ENCODE measurements around the gene PAPLN. TPM values are rescaled to one million over a fixed set of nuclear protein-coding genes. Genes with fewer than 3 reads are reported as not detected.

PAPLN gene
- total RNA-seq, 4 donors from 2014 or later, result 13.4 to 47.7 (median 28.2) TPM

DNA sequence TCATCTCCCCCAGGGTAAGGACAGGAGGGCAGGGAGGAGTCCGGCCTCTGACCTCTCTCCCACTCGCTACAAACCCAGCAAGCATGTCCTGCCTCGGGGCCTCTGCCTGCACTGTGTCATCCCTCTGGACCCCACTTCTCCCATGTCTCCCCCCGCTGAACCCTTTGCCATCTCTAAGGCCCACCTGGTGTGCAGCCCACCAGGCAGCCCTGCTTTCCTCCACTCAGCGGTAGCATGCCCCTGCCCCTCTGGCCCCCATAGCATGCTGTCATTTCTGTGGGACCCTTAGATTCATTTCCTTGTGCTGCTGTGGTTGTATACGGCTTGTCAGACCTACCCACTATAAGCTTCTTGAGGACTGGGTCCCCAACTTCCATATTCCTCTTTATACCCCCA lies 17.7 kb downstream of the PAPLN start:
- TF ChIP-seq POLR2AphosphoS5 (IDR thresholded peaks at IDR 0.05) (no peak), EP300 (IDR thresholded peaks at IDR 0.05) (no peak), POLR2A (IDR thresholded peaks at IDR 0.05) (no peak)
- TF ChIP-seq, protein P1, sequence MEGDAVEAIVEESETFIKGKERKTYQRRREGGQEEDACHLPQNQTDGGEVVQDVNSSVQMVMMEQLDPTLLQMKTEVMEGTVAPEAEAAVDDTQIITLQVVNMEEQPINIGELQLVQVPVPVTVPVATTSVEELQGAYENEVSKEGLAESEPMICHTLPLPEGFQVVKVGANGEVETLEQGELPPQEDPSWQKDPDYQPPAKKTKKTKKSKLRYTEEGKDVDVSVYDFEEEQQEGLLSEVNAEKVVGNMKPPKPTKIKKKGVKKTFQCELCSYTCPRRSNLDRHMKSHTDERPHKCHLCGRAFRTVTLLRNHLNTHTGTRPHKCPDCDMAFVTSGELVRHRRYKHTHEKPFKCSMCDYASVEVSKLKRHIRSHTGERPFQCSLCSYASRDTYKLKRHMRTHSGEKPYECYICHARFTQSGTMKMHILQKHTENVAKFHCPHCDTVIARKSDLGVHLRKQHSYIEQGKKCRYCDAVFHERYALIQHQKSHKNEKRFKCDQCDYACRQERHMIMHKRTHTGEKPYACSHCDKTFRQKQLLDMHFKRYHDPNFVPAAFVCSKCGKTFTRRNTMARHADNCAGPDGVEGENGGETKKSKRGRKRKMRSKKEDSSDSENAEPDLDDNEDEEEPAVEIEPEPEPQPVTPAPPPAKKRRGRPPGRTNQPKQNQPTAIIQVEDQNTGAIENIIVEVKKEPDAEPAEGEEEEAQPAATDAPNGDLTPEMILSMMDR (IDR thresholded peaks at IDR 0.05), result no peak
- Histone ChIP-seq H3K4me3 (no peak overlapping the region), H3K4me1 (no peaks in the 10 kb centered on the region), H3K27me3 (no peaks in the 10 kb centered on the region), H3K36me3 (peaks cover 0 to 69% of the 10 kb centered on the region in 2 donors), H3K9me3 (no peaks in the 10 kb centered on the region), H3K27ac (no peak overlapping the region)
- WGBS, 2 donors (ENCODE audit: low coverage in 1 of 2), result 80 to 95% methylated on average over 1 to 6 of the region's 6 CpGs
- no peak for ATAC-seq

DNA sequence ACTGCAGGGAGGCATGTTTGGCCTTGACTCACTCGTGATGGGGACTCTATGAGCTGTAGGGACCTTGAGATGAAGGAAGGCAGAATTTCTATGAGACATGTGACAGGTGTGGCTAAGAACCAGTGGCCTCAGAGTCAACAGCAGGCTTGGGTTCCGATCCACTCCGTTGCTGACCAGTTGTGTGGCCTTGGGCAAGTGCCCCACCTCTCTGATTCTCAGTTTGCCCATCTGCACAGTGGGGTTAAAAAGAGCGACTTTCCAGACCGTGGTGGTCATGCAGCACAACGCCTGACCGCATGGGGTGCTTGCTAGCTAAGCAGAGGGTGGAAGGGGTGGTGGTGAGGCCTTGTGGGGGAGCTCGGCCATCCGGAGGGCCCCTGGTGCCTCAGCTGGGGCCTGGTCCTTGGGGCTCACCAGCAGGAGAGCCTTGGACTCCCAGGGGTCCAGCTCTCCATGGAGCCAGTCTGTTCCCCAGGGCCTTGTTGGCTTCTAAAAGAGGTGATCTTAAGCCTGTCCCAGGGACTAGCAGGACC lies 18.5 kb downstream of the PAPLN start:
- Histone ChIP-seq H3K4me1 (no peaks in the 10 kb centered on the region), H3K9me3 (no peaks in the 10 kb centered on the region), H3K36me3 (peaks cover 0 to 67% of the 10 kb centered on the region in 2 donors), H3K27ac (no peak overlapping the region), H3K4me3 (no peak overlapping the region), H3K27me3 (no peaks in the 10 kb centered on the region)
- ATAC-seq, result no peak
- 77 to 96% methylated on average over 5 of the region's 9 CpGs for WGBS, 2 donors (ENCODE audit: low coverage in 1 of 2)
- no peak for TF ChIP-seq EP300 (IDR thresholded peaks at IDR 0.05)
- no peak for TF ChIP-seq POLR2AphosphoS5 (IDR thresholded peaks at IDR 0.05)
- no peak for TF ChIP-seq POLR2A (IDR thresholded peaks at IDR 0.05)
- TF ChIP-seq, protein P1 (IDR thresholded peaks at IDR 0.05), result no peak

DNA sequence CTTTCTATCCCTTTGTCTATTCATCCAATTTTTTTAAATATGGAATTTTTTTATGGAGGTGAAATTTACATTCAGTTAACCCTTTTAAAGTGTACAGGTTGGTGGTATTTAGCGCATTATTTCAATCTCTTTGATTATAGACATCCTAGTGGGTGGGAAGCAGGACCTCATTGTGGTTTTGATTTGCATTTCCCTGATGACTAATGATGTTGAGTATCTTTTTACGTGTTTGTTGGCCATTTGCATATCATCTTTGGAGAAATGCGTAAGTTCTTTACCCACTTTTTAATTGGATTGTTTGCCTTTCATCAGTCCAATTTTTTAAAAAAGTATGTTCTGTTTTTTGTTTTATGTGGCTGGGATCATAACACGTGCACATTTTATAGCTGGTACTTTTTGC lies 20.8 kb downstream of the PAPLN start:
- TF ChIP-seq EP300 (IDR thresholded peaks at IDR 0.05), result no peak
- TF ChIP-seq, protein P1 (IDR thresholded peaks at IDR 0.05), result no peak
- no peak for TF ChIP-seq POLR2AphosphoS5 (IDR thresholded peaks at IDR 0.05)
- TF ChIP-seq POLR2A (IDR thresholded peaks at IDR 0.05), result no peak
- H3K36me3 ChIP-seq, result peaks cover 0 to 64% of the 10 kb centered on the region in 2 donors
- H3K27me3 ChIP-seq, result no peaks in the 10 kb centered on the region
- no peak for ATAC-seq
- no peak overlapping the region for H3K27ac ChIP-seq
- 77 to 95% methylated on average over 4 of the region's 4 CpGs for WGBS, 2 donors (ENCODE audit: low coverage in 1 of 2)
- H3K4me1 ChIP-seq, result no peaks in the 10 kb centered on the region
- no peak overlapping the region for H3K4me3 ChIP-seq
- no peaks in the 10 kb centered on the region for H3K9me3 ChIP-seq

DNA sequence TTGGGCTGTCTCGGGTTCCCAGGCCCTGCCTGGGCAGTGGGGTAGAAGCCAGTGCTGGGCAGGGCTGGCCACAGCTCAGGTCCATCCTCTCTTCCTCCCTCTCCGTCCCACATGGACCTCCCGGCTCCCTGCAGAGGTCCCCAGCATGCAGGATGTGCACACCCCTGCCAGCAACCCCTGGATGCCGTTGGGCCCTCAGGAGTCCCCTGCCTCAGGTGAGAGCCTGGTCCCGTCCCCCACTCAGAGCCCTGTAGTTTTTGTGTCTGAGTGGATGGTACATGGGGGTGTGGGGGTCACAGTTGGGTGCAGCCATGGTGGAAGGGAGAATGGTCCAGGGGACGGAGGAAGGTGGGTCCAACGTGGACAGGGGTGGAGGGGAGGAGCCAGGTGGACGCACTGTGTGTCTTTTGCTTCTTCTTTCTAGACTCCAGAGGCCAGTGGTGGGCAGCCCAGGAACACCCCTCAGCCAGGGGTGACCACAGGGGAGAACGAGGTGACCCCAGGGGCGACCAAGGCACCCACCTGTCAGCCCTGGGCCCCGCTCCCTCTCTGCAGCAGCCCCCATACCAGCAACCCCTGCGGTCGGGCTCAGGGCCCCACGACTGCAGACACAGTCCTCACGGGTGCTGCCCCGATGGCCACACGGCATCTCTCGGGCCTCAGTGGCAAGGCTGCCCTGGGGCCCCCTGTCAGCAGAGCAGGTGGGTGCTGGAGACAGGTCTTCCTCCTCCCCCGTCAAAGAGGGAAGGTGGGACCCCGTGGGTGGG lies 21.7 kb downstream of the PAPLN start:
- WGBS, 2 donors (ENCODE audit: low coverage in 1 of 2), result 80% methylated on average over 2 to 5 of the region's 20 CpGs
- Histone ChIP-seq H3K27me3 (no peaks in the 10 kb centered on the region), H3K4me1 (no peaks in the 10 kb centered on the region), H3K36me3 (peaks cover 0 to 65% of the 10 kb centered on the region in 2 donors), H3K9me3 (no peaks in the 10 kb centered on the region), H3K4me3 (no peak overlapping the region), H3K27ac (no peak overlapping the region)
- ATAC-seq, result no peak
- no peak for TF ChIP-seq EP300 (IDR thresholded peaks at IDR 0.05)

DNA sequence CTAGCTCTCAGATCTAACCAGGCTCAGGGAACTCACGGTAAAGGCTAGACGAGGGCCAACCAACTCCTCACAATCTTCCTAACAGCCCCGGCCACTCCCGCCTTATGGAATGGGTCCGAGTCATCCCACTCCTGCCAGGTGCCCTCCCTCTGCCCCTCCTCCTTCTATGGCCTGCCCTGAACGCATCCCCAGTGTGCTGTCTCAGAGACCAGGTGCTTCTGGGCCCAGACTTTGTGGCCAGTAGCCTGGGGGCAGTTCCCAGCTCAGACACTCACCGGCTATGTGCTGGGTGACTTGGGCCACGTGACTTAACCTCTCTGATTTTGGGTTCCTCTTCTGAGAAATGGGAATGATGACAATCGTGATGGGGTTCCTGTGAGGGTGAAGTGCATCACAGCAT lies 22.5 kb downstream of the PAPLN start:
- H3K27me3 ChIP-seq, result no peaks in the 10 kb centered on the region
- H3K4me1 ChIP-seq, result no peaks in the 10 kb centered on the region
- no peak overlapping the region for H3K4me3 ChIP-seq
- 80 to 83% methylated on average over 1 to 6 of the region's 9 CpGs for WGBS, 2 donors (ENCODE audit: low coverage in 1 of 2)
- no peak overlapping the region for H3K27ac ChIP-seq
- H3K9me3 ChIP-seq, result no peaks in the 10 kb centered on the region
- no peak for TF ChIP-seq POLR2AphosphoS5 (IDR thresholded peaks at IDR 0.05)
- TF ChIP-seq, protein P1 (IDR thresholded peaks at IDR 0.05), result no peak
- no peak for TF ChIP-seq POLR2A (IDR thresholded peaks at IDR 0.05)
- TF ChIP-seq EP300 (IDR thresholded peaks at IDR 0.05), result no peak
- H3K36me3 ChIP-seq, result peaks cover 0 to 65% of the 10 kb centered on the region in 2 donors
- no peak for ATAC-seq
